ENCODE data around the gene SPOCK3.

The SPOCK3 gene

GRCh38 chr4:167105857-167106256 is 128.4 kb downstream of the SPOCK3 start:
- Mint-ChIP-seq H3K9me3 (no peaks in the 10 kb centered on the region), H3K4me1 (no peaks in the 10 kb centered on the region), H3K4me3 (no peak overlapping the region), H3K27ac (no peak overlapping the region), H3K36me3 (ENCODE audit: low read depth) (no peaks in the 10 kb centered on the region), H3K27me3 (ENCODE audit: low read depth) (no peaks in the 10 kb centered on the region)
- no peak for TF ChIP-seq CTCF (IDR thresholded peaks at IDR 0.05; ENCODE audit: unreplicated experiment in 3 of 3)

GRCh38 chr4:167102475-167102874 is 131.8 kb downstream of the SPOCK3 start:
- no peaks in the 10 kb centered on the region for H3K4me1 Mint-ChIP-seq
- H3K4me3 Mint-ChIP-seq, result no peak overlapping the region
- no peak for TF ChIP-seq CTCF (IDR thresholded peaks at IDR 0.05; ENCODE audit: unreplicated experiment in 3 of 3)
- H3K9me3 Mint-ChIP-seq, result no peaks in the 10 kb centered on the region
- no peaks in the 10 kb centered on the region for H3K27me3 Mint-ChIP-seq (ENCODE audit: low read depth)
- no peak overlapping the region for H3K27ac Mint-ChIP-seq
- H3K36me3 Mint-ChIP-seq (ENCODE audit: low read depth), result no peaks in the 10 kb centered on the region

- TF ChIP-seq CTCF (IDR thresholded peaks at IDR 0.05; ENCODE audit: unreplicated experiment in 3 of 3), result no peak
- H3K27me3 Mint-ChIP-seq (ENCODE audit: low read depth), result no peaks in the 10 kb centered on the region
- no peak overlapping the region for H3K27ac Mint-ChIP-seq
- no peaks in the 10 kb centered on the region for H3K36me3 Mint-ChIP-seq (ENCODE audit: low read depth)
- no peaks in the 10 kb centered on the region for H3K9me3 Mint-ChIP-seq
- no peak overlapping the region for H3K4me3 Mint-ChIP-seq
- no peaks in the 10 kb centered on the region for H3K4me1 Mint-ChIP-seq
Observed at GRCh38 chr4:167101035-167101434, 133.3 kb downstream of the SPOCK3 start.

GRCh38 chr4:167100120-167100519 is 134.2 kb downstream of the SPOCK3 start:
- no peak for TF ChIP-seq CTCF (IDR thresholded peaks at IDR 0.05; ENCODE audit: unreplicated experiment in 3 of 3)
- H3K4me3 Mint-ChIP-seq, result no peak overlapping the region
- no peaks in the 10 kb centered on the region for H3K4me1 Mint-ChIP-seq
- H3K27ac Mint-ChIP-seq, result no peak overlapping the region
- no peaks in the 10 kb centered on the region for H3K27me3 Mint-ChIP-seq (ENCODE audit: low read depth)
- H3K9me3 Mint-ChIP-seq, result no peaks in the 10 kb centered on the region
- H3K36me3 Mint-ChIP-seq (ENCODE audit: low read depth), result no peaks in the 10 kb centered on the region

GRCh38 chr4:167088115-167088514 is 146.2 kb downstream of the SPOCK3 start:
- TF ChIP-seq CTCF (IDR thresholded peaks at IDR 0.05; ENCODE audit: unreplicated experiment in 3 of 3), result no peak
- Mint-ChIP-seq H3K27me3 (ENCODE audit: low read depth) (no peaks in the 10 kb centered on the region), H3K9me3 (no peaks in the 10 kb centered on the region), H3K4me3 (no peak overlapping the region), H3K27ac (no peak overlapping the region), H3K36me3 (ENCODE audit: low read depth) (no peaks in the 10 kb centered on the region), H3K4me1 (no peaks in the 10 kb centered on the region)

- no peaks in the 10 kb centered on the region for H3K4me1 Mint-ChIP-seq
- TF ChIP-seq CTCF (IDR thresholded peaks at IDR 0.05; ENCODE audit: unreplicated experiment in 3 of 3), result no peak
- H3K36me3 Mint-ChIP-seq (ENCODE audit: low read depth), result no peaks in the 10 kb centered on the region
- no peak overlapping the region for H3K27ac Mint-ChIP-seq
- H3K4me3 Mint-ChIP-seq, result no peak overlapping the region
- no peaks in the 10 kb centered on the region for H3K9me3 Mint-ChIP-seq
- H3K27me3 Mint-ChIP-seq (ENCODE audit: low read depth), result no peaks in the 10 kb centered on the region
Observed at GRCh38 chr4:167084321-167084720, 150.0 kb downstream of the SPOCK3 start.

Measured in nephron (organoid).